ENCODE results near the gene HLA-B.

HLA-B gene

GRCh38 chr6:31321005-31321707, 35.8 kb downstream of the HLA-B start:
- FAIRE-seq (no peak), DNase-seq (ENCODE audit: extremely low spot score, insufficient read length, low read depth) (no peak)

DNA sequence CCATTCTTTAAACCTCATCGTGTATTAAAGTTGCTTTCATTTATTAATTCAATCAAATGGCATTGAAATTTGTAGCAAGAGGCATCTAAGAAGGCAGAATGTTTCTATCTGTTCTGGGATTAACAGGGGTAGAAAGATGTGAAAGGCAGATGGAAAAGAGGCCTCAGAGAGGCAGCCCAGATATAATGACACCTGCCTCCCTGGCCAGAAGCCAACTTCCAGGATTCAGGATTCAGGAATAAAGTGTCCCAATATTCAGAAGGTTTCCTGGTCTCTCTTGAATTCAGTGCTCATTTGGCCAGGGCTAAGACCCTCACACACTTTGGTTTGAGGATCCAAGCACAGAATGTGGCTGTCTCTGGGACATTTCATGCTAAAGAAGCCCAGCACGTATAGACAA, 39.9 kb downstream of the HLA-B start:
- no peak for DNase-seq (ENCODE audit: extremely low spot score, insufficient read length, low read depth)
- no peak for FAIRE-seq

DNA sequence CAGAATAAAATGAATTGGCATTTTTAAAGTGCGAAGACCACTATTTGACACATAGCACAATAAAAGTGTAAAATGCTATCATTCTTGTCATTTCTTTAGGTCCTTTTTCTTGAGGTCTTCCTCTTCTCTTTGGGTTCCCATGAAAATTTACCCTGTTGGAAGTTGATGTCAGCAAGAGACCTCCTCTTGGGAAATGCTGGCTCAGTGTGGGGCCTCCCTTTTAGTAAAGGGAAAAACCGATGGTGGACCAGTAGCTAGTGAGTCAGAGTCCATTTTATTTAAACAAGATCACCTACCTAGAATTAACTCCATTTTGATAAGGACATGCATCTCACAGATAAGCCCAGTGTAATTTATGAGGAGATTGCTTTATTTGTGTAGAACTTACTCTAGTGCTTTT, 47.3 kb downstream of the HLA-B start:
- DNase-seq (ENCODE audit: extremely low spot score, insufficient read length, low read depth), result no peak
- FAIRE-seq, result no peak

GRCh38 chr6:31308845-31309175, 48.2 kb downstream of the HLA-B start:
- no peak for DNase-seq (ENCODE audit: extremely low spot score, insufficient read length, low read depth)
- no peak for FAIRE-seq

GRCh38 chr6:31308050-31308844, 48.7 kb downstream of the HLA-B start:
- DNase-seq (ENCODE audit: extremely low spot score, insufficient read length, low read depth), result no peak
- no peak for FAIRE-seq

GRCh38 chr6:31307669-31308049, 49.3 kb downstream of the HLA-B start:
- DNase-seq (ENCODE audit: extremely low spot score, insufficient read length, low read depth) (no peak), FAIRE-seq (no peak)

DNA sequence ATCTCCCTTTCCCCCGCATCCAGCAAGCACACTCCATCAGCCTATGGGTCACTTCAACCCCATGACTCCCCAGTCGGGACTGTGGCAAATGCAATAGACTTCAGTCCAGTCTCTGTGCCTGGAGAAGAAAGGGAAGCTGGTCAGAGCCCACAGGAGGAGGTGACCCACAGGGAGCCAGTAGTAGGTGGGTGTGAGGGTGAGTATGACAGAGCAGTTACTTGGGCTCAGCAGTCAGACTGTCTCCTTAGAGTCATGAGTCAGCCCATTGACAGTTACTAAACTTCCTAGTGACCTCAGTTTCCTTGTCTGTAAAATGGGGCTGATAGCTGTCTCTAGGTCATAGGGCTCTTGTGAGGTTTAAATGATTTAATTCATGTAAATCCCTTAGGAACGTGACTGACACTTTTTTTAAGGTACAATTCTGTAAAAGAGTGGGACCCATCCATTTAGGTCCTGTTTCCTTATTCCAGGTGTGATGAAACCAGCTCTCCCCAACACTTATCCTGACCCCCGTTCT, 51.2 kb downstream of the HLA-B start:
- DNase-seq (ENCODE audit: extremely low spot score, insufficient read length, low read depth) (no peak), FAIRE-seq (no peak)

- FAIRE-seq, result no peak
- no peak for DNase-seq (ENCODE audit: extremely low spot score, insufficient read length, low read depth)
Measured at GRCh38 chr6:31304683-31305082, 52.3 kb downstream of the HLA-B start.

All from GM18507 (cell line).